Stimulated activated CD4-positive, alpha-beta T cell treated with anti-CD3 and anti-CD28 coated beads, TNF-alpha, amount 100 ng/mL, for 24 hours (primary cell): ENCODE data around the gene SLC34A1.
A peak's percentile ranks its signal among the peaks of the same experiment; 100 is the strongest.
"Not testable (repeated sequence)": the region's sequence is repeated elsewhere in the genome, so short reads cannot be mapped to it uniquely, and the experiment has no call there.

Experiments used
- DNase-seq, 3 experiments: peaks; one replicate each; pipeline ENCODE4 v3.0.0-alpha.2; 2020; ENCODE audit warnings: low read depth in 3 of 3

The SLC34A1 gene

DNA sequence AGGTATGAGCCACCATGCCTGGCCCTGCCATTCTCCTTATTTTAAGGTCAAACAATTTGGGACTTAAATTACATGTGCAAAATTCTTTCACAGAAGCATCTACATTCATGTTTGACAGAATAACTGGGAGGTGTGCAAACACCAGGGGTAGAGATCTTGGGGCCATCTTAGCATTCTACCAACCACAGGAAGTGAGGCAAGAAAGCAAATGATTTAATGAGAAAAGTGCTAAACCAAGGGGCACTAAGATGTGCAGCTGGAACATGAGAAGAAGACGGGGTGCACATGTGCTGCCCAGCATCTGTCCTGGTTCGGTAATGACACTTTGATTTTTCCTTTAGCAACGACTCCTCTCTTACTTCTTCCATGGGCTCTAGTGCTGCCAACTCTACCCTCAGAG lies 26.3 kb downstream of the SLC34A1 start:
- no peak for DNase-seq

DNA sequence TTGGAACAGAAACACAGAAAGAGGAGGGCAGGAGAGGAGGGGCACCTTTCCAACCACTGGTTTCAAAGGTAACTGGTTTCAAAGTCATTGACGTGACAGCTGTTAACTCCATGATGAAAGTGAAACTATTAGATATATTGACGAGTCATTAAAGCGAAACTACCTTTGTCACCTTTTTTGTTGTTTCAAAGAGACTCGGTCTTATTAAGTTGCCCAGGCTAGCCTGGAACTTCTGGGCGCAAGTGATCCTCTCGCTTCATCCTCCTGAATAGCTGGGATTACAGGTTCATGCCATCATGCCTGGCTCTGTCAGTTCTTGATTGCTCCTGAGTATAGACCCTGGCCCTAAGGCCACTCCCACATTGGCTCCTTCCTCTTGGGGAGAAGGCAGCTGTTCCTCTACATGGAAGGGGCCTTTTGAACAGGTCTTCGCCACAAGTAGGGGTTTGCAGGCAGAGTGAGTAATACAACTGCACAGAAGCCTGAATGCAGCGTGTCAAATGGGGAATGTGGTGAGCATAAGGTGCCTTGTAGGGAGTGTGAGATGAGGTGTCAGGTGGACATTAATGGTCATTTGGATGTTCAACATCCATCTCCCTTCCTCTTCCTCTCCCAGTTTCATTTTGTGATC lies 28.5 kb downstream of the SLC34A1 start:
- no peak for DNase-seq

DNA sequence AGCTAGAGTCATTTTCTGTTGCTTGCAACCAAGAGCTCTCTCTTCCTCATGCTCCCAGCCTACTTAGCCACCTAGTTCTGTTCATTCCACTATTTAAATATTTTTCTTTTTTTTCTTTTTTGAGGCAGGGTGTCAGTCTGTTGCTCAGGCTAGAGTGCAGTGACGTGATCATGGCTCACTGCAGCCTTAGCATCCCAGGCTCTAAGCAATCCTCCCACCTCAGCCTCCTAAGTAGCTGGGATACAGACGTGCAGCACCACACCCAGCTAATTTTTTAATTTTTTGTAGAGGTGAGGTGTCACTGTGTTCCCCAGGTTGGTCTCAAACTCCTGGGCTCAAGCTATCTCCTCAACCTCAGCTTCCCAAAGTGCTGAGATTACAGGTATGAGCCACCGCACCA lies 30.2 kb downstream of the SLC34A1 start:
- no peak for DNase-seq

GRCh38 chr5:177417081-177417480 lies 32.8 kb downstream of the SLC34A1 start:
- not testable (repeated sequence) for DNase-seq

DNA sequence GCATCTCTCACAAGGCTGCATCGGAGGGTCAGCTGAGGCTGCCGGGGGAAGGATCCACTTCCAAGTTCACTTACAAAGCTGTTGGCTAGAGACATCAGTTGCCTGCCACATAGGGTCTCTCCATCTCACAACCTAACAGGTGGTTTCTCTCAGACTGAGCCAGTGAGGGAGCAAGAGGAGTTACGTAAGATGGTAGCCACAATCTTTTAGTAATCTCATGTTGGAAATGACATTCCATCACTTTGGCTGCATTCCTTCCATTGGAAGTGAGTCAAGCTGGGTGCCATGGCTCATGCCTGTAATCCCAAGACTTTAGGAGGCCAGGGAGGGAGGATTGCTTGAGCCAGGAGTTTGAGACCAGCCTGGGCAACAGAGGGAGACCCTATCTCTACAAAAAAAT lies 34.8 kb downstream of the SLC34A1 start:
- no peak for DNase-seq

DNA sequence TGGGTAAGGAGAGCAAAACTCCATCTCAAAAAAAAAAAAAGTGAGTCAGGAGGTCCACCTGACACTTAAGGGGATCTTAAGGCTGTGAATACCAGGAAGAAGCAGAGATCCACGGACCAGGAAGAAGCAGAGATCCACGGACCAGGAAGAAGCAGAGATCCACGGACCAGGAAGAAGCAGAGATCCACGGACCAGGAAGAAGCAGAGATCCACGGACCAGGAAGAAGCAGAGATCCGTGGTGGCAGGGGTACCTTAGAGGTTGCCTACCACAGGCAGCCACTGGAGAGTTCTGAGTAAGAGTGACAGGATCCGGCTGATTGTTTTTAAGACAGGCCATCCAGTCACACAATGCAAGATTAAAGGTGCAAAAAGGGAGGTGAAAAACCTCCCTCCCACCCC lies 36.2 kb downstream of the SLC34A1 start:
- DNase-seq: not testable (repeated sequence)

DNA sequence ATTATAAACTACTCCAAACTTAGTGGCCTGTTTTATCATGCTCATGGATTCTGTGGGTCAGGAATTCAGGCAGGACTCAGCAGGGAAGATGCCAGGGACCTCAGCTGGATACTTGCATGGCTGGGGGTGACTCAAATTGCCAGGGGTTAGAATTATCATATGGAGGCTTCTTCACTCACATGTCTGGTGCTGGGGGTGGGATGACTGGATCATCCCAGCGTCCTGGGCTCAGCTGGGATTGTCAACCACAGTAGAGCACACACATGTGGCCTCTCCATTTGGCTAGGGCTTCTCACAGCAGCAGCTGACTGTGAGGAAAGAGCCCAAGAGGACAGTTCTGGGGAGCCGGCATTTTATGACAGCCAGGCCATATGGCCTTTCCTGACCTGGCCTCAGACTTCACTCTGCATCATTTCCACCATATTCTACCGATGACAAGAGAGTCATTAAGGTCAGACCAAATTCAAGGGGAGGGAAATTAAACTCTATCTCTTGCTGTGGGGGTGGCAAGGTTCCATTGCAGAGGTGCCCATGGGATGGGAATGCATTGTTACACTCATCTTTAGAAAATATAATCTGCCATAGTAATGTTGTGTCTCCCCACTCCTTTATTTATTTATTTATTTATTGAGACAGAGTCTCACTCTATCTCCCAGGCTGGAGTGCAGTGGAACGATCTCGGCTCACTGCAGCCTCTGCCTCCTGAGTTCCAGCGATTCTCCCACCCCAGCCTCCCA lies 37.0 kb downstream of the SLC34A1 start:
- DNase-seq: no peak

- DNase-seq: no peak
Observed at GRCh38 chr5:177423671-177424070, 39.4 kb downstream of the SLC34A1 start.

DNA sequence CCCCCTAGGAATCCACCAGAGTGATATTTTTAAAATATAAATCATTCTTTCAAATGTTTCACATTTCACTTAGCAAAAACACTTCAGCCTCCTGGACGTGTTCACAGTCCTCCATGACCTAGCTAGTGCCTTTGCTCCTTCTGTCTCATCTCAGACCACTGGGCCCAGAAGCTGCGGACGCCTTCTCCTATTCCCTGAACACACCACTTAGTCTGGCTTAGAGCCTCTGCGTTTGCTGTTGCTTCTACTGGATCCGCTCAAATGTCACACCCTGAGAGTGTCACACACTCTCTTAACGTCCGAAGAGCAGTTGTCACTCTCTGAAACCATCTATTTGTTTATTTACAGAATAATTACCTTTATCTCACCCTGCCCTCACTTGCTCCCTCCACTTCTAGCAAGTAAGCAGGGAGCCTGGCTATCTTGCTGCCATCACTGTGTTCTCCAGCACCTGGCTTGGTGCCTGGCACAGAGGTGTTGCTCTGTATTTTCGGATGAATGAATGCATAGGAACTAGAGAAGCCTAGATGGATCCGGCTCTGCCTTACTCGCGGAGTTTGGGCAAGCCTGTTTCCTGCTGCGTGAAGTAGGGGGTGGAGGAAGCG lies 41.1 kb downstream of the SLC34A1 start:
- no peak for DNase-seq

DNA sequence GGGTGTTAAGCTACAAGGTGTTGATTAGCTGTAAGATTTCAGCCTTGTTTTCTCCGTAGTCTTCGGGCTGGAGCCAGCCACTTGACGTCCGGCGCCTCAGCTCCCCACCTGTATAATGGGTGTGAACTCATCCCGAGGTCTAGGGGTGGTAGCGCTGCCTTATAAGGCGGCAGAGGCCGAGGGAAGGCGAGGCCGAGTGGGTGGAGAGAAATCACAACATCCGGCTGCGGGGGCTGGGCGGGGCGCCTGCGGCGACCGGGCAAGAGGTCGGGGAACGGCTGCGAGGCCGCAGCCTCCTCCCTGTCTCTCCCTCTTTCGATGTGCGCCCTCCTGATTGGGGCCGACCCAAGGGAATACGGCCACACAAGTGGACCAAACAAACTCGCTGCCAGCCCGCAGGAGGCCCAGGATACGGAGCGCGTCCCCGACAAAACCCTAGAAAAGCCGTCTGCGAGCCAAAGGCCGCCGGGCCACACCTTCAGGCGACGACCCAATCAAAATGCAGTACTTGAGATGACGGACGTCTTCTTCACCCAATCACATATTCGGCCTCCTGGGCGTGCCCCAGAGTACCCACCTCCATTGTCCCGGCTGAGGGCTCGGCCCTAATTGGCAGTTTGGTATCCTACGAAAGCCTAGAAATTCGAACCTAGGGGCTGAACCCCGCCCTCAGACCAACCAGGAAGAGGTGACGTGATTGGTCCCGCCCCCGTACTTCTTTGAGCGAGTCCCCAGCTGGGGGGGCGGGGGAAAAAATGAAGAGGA lies 41.7 kb downstream of the SLC34A1 start:
- peak; percentile 99 to 100 (median 100) for DNase-seq

DNA sequence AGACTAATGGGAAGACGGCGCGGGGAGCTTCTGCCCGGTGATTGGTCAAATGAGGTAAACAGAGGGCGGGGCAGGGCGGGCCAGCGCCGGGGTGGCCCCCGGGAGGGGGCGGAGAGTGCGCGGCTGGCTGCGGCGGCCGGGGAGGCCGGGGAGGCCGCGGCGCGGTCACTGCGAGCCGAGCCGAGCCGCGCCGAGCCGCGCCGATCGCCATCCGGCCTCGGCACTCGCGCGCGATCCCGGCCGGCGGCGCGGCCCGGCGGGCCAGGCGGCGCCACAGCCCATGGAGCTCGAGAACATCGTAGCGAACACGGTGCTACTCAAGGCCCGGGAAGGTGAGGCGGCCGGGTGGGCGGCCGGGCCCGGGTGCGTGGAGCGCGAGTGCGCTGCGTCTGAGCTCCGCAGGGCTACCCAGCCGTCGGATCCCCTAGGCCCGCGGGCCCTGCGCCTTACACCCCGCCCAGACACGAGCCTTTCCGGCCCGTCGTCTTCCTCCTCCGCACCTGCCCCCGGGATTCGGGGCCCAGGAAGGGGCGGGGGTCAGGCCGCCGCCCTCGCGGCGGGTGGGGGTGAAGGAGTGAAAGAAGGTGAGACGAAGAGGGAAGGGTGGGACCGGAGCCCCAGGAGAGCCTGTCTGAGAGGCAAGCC lies 42.5 kb downstream of the SLC34A1 start, which contains the start of gene GRK6:
Gene GRK6, plus strand, starts transcription at position 111 of the 645 bp plus-strand sequence. Its CDS starts 170 bp downstream, at position 281.
- peak in 1 of 3 experiments; percentile 71 for DNase-seq

GRCh38 chr5:177427211-177427822 lies 43.1 kb downstream of the SLC34A1 start:
- DNase-seq: no peak

GRCh38 chr5:177427919-177428573 lies 43.8 kb downstream of the SLC34A1 start:
- no peak for DNase-seq

GRCh38 chr5:177428574-177429217 lies 44.5 kb downstream of the SLC34A1 start:
- DNase-seq: no peak

GRCh38 chr5:177429248-177430040 lies 45.2 kb downstream of the SLC34A1 start:
- peak; percentile 72 to 91 (median 73) for DNase-seq

- no peak for DNase-seq
Observed at GRCh38 chr5:177430140-177430951, 46.1 kb downstream of the SLC34A1 start.

- no peak for DNase-seq
Observed at GRCh38 chr5:177430972-177431316, 46.7 kb downstream of the SLC34A1 start.

DNA sequence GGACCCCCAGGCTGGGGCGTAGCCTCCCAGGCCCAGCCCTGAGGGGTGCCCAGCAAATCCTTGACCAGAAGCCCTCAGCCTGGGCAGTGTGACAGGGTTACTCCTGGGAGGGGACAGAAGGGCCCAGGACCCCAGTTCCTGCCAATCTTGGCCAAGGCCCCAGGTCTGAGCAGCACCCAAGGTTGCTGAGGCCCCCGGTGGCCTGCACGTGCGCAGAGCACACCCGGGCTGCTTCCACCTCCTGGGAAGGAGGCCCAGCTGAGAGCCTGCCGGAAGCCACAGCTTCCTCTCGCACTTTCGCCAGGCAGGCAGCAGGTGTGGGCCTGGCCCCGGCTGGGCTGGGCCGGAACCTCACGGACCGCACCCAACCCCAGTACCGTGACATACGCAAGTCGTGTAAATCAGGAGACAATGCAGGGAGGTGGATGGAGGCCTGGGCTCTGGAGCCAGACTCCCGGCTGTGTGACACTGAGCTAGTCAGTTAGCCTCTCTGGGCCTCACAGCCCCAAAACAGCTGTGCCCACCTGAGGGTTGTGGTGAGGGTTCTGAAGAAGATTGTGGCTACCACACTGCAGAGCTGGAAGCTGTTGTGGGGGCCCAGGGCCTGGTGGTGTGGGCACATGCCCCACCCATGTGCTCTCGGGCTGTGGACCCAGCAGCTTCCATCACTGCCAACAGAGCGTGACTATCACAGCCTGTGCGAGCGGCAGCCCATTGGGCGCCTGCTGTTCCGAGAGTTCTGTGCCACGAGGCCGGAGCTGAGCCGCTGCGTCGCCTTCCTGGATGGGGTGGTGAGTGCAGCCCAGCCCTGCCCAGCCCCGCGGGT lies 47.3 kb downstream of the SLC34A1 start:
- peak in 2 of 3 experiments; percentile 56 to 78 for DNase-seq
